Measurements from ENCODE around the gene DDR2.

DDR2 gene

DNA sequence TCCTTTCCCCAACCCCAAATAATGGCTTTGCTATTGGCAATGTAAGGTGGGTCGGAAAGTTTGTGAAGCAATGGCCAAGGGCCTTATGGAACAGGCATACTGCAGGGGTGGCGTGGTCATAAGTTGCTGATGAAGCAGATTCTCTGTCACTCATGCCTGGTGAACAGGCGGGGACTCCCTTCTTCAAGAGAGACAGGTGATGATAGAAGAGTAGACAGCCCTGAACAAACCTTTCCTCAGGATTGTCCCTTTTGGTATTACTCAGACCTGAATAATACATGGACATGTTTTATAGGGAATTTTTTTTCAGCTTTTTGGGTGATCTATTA is 12.7 kb downstream of the DDR2 start:
- DNase-seq (ENCODE audit: low spot score), result no peak
- TF ChIP-seq CTCF (IDR thresholded peaks at IDR 0.05), result no peak
- no peak overlapping the region for H3K4me3 ChIP-seq
- no peak overlapping the region for H3K27ac ChIP-seq

GRCh38 chr1:162645666-162646065 is 13.4 kb downstream of the DDR2 start:
- H3K4me3 ChIP-seq, result no peak overlapping the region
- DNase-seq (ENCODE audit: low spot score), result no peak
- no peak overlapping the region for H3K27ac ChIP-seq
- TF ChIP-seq CTCF (IDR thresholded peaks at IDR 0.05), result no peak

DNA sequence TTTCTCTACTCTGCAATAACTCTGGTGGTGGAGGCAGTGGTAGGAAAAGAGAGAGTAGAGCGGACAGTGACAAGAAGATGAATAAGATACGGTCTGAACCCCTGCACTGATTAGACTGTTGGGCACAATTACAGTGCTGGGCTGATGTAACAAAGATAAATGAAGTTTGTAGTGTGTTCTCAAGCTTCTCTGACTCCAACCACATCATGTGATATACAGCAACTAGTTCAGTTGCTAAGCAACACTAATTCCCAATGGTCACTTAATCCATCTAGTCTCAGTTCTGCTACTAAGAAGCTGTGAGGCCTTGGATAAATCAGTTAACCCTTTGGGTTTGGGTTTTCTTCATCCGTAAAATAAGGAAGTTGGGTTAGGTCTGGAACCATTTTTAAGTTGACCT is 17.3 kb downstream of the DDR2 start:
- no peak for TF ChIP-seq CTCF (IDR thresholded peaks at IDR 0.05)
- no peak for DNase-seq (ENCODE audit: low spot score)
- no peak overlapping the region for H3K27ac ChIP-seq
- no peak overlapping the region for H3K4me3 ChIP-seq

- DNase-seq (ENCODE audit: low spot score), result no peak
- no peak overlapping the region for H3K27ac ChIP-seq
- H3K4me3 ChIP-seq, result no peak overlapping the region
- no peak for TF ChIP-seq CTCF (IDR thresholded peaks at IDR 0.05)
Observed at GRCh38 chr1:162654915-162655620, 22.8 kb downstream of the DDR2 start.

- Histone ChIP-seq H3K27ac (no peak overlapping the region), H3K4me3 (no peak overlapping the region)
- TF ChIP-seq CTCF (IDR thresholded peaks at IDR 0.05), result no peak
- DNase-seq (ENCODE audit: low spot score), result no peak
Observed at GRCh38 chr1:162656266-162656665, 24.0 kb downstream of the DDR2 start.

DNA sequence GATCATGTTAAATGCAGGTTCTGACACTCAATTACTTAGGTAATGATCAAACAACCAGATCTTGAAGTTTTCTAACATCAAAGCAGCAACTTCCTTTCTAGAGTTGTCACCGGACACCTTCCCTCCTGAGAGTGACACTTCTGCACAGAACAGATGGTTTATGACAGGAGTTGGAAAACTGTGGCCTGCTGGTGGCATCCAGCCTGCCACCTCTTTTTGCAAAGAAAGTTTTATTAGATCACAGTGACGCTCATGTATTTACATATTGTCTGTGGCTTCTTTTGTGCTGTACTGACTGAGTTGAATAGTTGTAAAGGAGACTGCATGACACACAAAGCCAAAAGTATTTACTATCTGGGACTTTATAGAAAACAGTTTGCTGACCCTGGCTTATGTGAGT is 28.3 kb downstream of the DDR2 start:
- TF ChIP-seq CTCF (IDR thresholded peaks at IDR 0.05), result no peak
- no peak overlapping the region for H3K4me3 ChIP-seq
- H3K27ac ChIP-seq, result no peak overlapping the region
- DNase-seq (ENCODE audit: low spot score), result no peak

- DNase-seq (ENCODE audit: low spot score), result no peak
- TF ChIP-seq CTCF (IDR thresholded peaks at IDR 0.05), result no peak
- Histone ChIP-seq H3K4me3 (no peak overlapping the region), H3K27ac (no peak overlapping the region)
Observed at GRCh38 chr1:162661336-162661735, 29.1 kb downstream of the DDR2 start.

Measured in coronary artery (tissue), 2 donors.